T-cell (primary cell): ENCODE measurements around the gene ZFAND3. TPM values are rescaled to one million over a fixed set of nuclear protein-coding genes. Genes with fewer than 3 reads are reported as not detected.

Experiments used
- ATAC-seq, 4 experiments: fragments of 200-7000 bp in 3 of 4; fragments of 150-1000 bp in 1 of 4; cut with Tn5 transposase; replicated peaks in 1 of 4; 1 replicate in 3 of 4; 2 replicates in 1 of 4; pipeline ENCODE4 v1.10.0; 2021; ENCODE audit warnings: moderate library complexity in 3 of 4, mild to moderate bottlenecking in 2 of 4, moderate number of reproducible peaks in 1 of 4
- CTCF ChIA-PET, 2 donors: fragments of 300-600 bp; sonication (Branson Sonifier 250); formaldehyde crosslinking; loops; one replicate each; lab custom pipeline; 2022; ENCODE audit warnings: antibody characterized with exemption in 2 of 2; lab: Charles Lee
- POLR2A ChIA-PET, 2 donors: fragments of 300-600 bp; sonication (Branson Sonifier 250); formaldehyde crosslinking; loops; one replicate each; lab custom pipeline; 2022; ENCODE audit warnings: antibody characterized with exemption in 2 of 2; lab: Charles Lee
- DNase-seq, 35 experiments: peaks; one replicate each; pipeline versions ENCODE4 v3.0.0 to v3.0.0-alpha.2; 2013 to 2023
- H3K27ac ChIP-seq: one replicate; pipeline ENCODE4 v1.5.1; 2013; ENCODE audit warnings: low read length
- H3K27me3 ChIP-seq, 2 experiments: replicated peaks in 1 of 2; 1 replicate in 1 of 2; 2 replicates in 1 of 2; pipeline versions ENCODE4 v1.6.1 to v1.7.0; 2013; ENCODE audit warnings: low read length in 1 of 2, mixed read lengths in 1 of 2; ENCODE audit not compliant: control insufficient read depth in 2 of 2, insufficient read depth in 2 of 2; ENCODE audit errors: extremely low read depth in 1 of 2
- H3K36me3 ChIP-seq, 2 donors: 1 replicate in 1 of 2; 2 replicates in 1 of 2; pipeline versions ENCODE4 v1.6.1 to v1.7.0; 2013; ENCODE audit warnings: low read length in 1 of 2; ENCODE audit not compliant: control insufficient read depth in 2 of 2, insufficient read depth in 1 of 2; ENCODE audit errors: extremely low read depth in 1 of 2
- H3K4me1 ChIP-seq, 2 experiments: 1 replicate in 1 of 2; 2 replicates in 1 of 2; pipeline versions ENCODE4 v1.6.1 to v1.7.0; 2013; ENCODE audit warnings: low read length in 2 of 2, mixed read lengths in 1 of 2; ENCODE audit not compliant: insufficient read depth in 2 of 2, control insufficient read depth in 1 of 2; ENCODE audit errors: extremely low read depth in 1 of 2
- H3K4me3 ChIP-seq, 2 donors: 1 replicate in 1 of 2; 2 replicates in 1 of 2; pipeline versions ENCODE4 v1.5.1 to v1.7.0; 2013; ENCODE audit warnings: mild to moderate bottlenecking in 2 of 2, low read length in 1 of 2, moderate library complexity in 1 of 2; ENCODE audit not compliant: control insufficient read depth in 1 of 2; ENCODE audit errors: extremely low read depth in 1 of 2
- H3K9me3 ChIP-seq: 2 replicates; pipeline ENCODE4 v1.7.0; 2013
- H3K27ac Mint-ChIP-seq, 2 donors: one replicate each; pipeline ENCODE4 v1.8.0; 2020 to 2021; ENCODE audit warnings: mild to moderate bottlenecking in 2 of 2, mixed read lengths in 2 of 2
- H3K27me3 Mint-ChIP-seq, 2 donors: one replicate each; pipeline ENCODE4 v1.8.0; 2021 to 2022; ENCODE audit warnings: mixed read lengths in 2 of 2
- H3K36me3 Mint-ChIP-seq: one replicate; pipeline ENCODE4 v1.8.0; 2021; ENCODE audit warnings: mixed read lengths
- H3K4me1 Mint-ChIP-seq, 3 donors: one replicate each; pipeline ENCODE4 v1.8.0; 2020 to 2022; ENCODE audit warnings: mixed read lengths in 3 of 3, mild to moderate bottlenecking in 1 of 3
- H3K4me3 Mint-ChIP-seq, 3 donors: one replicate each; pipeline ENCODE4 v1.8.0; 2020 to 2022; ENCODE audit warnings: mild to moderate bottlenecking in 3 of 3, mixed read lengths in 3 of 3, moderate library complexity in 3 of 3
- H3K9me3 Mint-ChIP-seq, 3 donors: one replicate each; pipeline ENCODE4 v1.8.0; 2020 to 2022; ENCODE audit warnings: mixed read lengths in 3 of 3
- WGBS: methylation state at CpG from one replicate; pipeline ENCODE4 v1.1.5; 2013; ENCODE audit warnings: missing lambda C conversion rate; ENCODE audit not compliant: insufficient coverage; 5-methylcytosine and 5-hydroxymethylcytosine counted together
- total RNA-seq, 35 experiments: library from RNA in 6 of 35; stranded (reverse) in 6 of 35; fragments of 120-200 nt in 1 of 35; gene quantifications; one replicate each; pipeline versions ENCODE4 v1.2.1 to v1.2.4 and lab custom pipeline; 2013 to 2026

ZFAND3 gene
- total RNA-seq, 5 donors from 2014 or later (not counting 1 experiment from before 2014, with no cell fraction given): 35.6 to 59.3 (median 36.4) TPM

DNA sequence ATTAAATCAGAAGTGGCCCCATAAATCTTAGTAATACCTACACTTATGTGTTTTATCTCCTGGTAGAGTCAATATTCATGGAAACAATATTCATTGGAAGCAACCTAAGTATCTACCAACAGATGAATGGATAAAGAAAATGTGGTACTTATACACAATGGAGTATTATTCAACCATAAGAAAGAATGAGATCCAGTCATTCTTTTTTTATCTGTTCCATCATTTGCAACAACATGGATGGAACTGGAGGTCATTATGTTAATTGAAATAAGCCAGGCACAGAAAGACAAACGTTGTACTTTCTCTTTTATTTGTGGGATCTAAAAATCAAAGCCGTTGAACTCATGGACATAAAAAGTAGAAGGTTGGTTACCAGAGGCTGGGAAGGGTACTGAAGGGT lies 268.5 kb downstream of the ZFAND3 start:
- H3K4me1 ChIP-seq: no peaks in the 10 kb centered on the region
- DNase-seq (no peak), ATAC-seq (no peak)
- Mint-ChIP-seq H3K4me3 (no peak overlapping the region), H3K27ac (no peak overlapping the region), H3K36me3 (peaks cover 50% of the 10 kb centered on the region), H3K9me3 (no peaks in the 10 kb centered on the region), H3K27me3 (no peaks in the 10 kb centered on the region), H3K4me1 (peaks cover 7 to 16% (median 8%) of the 10 kb centered on the region in 3 donors)
- no peaks in the 10 kb centered on the region for H3K27me3 ChIP-seq
- H3K4me3 ChIP-seq: no peak overlapping the region
- ChIA-PET POLR2A (no interaction called here), CTCF (no interaction called here)
- no peak overlapping the region for H3K27ac ChIP-seq
- no peaks in the 10 kb centered on the region for H3K9me3 ChIP-seq
- 83% methylated on average over 1 of the region's 2 CpGs for WGBS
- peaks cover 0 to 13% of the 10 kb centered on the region in 2 donors for H3K36me3 ChIP-seq

DNA sequence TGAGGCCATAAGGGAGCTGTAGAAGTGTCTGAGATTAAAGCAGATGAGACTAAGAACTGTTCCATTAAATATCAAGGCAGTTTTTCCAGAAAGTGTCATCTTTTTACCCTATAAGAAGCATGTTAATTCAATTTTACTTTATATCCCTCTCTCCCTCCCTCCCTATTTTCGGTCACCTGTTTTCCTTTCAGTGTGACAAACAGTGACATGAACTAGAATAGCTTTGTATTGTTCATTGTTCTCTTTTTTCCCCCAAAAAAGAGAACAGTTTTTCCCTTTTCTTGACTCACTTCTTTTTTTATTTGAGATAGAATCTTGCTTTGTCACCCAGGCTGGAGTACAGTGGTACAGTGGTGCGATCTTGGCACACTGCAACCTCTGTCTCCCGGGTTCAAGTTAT lies 269.3 kb downstream of the ZFAND3 start:
- Histone ChIP-seq H3K27ac (no peak overlapping the region), H3K4me3 (no peak overlapping the region), H3K4me1 (no peaks in the 10 kb centered on the region), H3K36me3 (peaks cover 0 to 7% of the 10 kb centered on the region in 2 donors), H3K9me3 (no peaks in the 10 kb centered on the region), H3K27me3 (no peaks in the 10 kb centered on the region)
- POLR2A ChIA-PET: no interaction called here
- no CpG with 5 or more reads among the region's 3 CpGs for WGBS
- Mint-ChIP-seq H3K36me3 (peaks cover 44% of the 10 kb centered on the region), H3K4me3 (no peak overlapping the region), H3K27ac (no peak overlapping the region), H3K9me3 (no peaks in the 10 kb centered on the region), H3K27me3 (no peaks in the 10 kb centered on the region), H3K4me1 (peaks cover 7 to 16% (median 8%) of the 10 kb centered on the region in 3 donors)
- DNase-seq: no peak
- ATAC-seq: no peak
- CTCF ChIA-PET: no interaction called here

DNA sequence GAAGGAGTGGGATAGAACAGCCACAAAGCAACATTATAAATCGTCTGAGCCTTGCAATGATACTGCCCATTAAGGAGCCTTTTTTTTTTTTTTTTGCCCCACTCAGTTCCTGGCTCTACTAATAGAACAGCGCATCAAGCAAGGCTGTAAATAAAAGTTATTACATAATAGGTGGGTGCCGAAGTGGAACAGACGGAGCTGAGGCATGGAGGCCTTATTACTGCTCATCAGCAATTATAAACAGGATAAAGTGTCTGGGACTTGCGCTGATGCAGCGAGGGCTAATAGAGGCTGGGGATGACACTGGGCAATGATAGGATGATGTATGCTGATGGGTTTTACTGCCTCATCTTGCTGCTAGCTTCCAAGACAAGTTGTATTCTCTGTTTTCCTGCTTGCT lies 272.1 kb downstream of the ZFAND3 start:
- Histone ChIP-seq H3K27ac (no peak overlapping the region), H3K4me3 (no peak overlapping the region), H3K9me3 (no peaks in the 10 kb centered on the region), H3K4me1 (no peaks in the 10 kb centered on the region), H3K27me3 (no peaks in the 10 kb centered on the region), H3K36me3 (no peaks in the 10 kb centered on the region)
- POLR2A ChIA-PET: no interaction called here
- H3K9me3 Mint-ChIP-seq: no peaks in the 10 kb centered on the region
- 100% methylated on average over 1 of the region's 6 CpGs for WGBS
- H3K27me3 Mint-ChIP-seq: no peaks in the 10 kb centered on the region
- DNase-seq (no peak), ATAC-seq (no peak)
- H3K27ac Mint-ChIP-seq: no peak overlapping the region
- CTCF ChIA-PET: no interaction called here
- H3K4me1 Mint-ChIP-seq: peaks cover 11 to 18% (median 15%) of the 10 kb centered on the region in 3 donors
- H3K4me3 Mint-ChIP-seq: no peak overlapping the region
- peaks cover 24% of the 10 kb centered on the region for H3K36me3 Mint-ChIP-seq

DNA sequence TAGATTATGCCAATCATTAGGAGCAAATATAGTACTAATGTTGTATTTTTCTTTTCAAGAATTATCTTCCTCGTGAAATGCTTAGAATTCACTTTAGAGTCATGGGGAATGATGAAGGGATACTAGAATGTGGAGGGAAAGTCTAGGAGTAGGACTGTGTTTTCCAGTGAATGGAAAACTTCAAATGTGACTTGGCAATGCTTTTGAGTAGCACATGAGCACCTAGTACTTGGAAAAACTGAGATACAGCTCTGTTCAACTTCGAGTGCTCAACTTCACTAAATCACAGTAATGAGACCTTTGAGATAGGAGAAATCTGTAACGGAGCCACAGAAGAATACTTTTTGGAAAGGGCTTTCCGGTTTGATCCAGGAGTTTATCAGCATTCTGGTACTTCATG lies 272.9 kb downstream of the ZFAND3 start:
- ChIA-PET CTCF (no interaction called here), POLR2A (interaction anchor here in 1 of 2 donors (0.7 kb wide), 1 partner anchor 274 kb away, joined by 3 read pairs; no protein-coding TSS in a partner anchor)
- H3K4me3 ChIP-seq: no peak overlapping the region
- no peaks in the 10 kb centered on the region for H3K4me1 ChIP-seq
- no peaks in the 10 kb centered on the region for H3K27me3 ChIP-seq
- peaks cover 18% of the 10 kb centered on the region for H3K36me3 Mint-ChIP-seq
- no peak for DNase-seq
- H3K9me3 Mint-ChIP-seq: no peaks in the 10 kb centered on the region
- no peak for ATAC-seq
- no peak overlapping the region for H3K4me3 Mint-ChIP-seq
- H3K4me1 Mint-ChIP-seq: peaks cover 14 to 17% (median 15%) of the 10 kb centered on the region in 3 donors
- no peaks in the 10 kb centered on the region for H3K36me3 ChIP-seq
- H3K9me3 ChIP-seq: no peaks in the 10 kb centered on the region
- WGBS: no CpG with 5 or more reads among the region's 4 CpGs
- no peaks in the 10 kb centered on the region for H3K27me3 Mint-ChIP-seq
- no peak overlapping the region for H3K27ac ChIP-seq
- no peak overlapping the region for H3K27ac Mint-ChIP-seq

DNA sequence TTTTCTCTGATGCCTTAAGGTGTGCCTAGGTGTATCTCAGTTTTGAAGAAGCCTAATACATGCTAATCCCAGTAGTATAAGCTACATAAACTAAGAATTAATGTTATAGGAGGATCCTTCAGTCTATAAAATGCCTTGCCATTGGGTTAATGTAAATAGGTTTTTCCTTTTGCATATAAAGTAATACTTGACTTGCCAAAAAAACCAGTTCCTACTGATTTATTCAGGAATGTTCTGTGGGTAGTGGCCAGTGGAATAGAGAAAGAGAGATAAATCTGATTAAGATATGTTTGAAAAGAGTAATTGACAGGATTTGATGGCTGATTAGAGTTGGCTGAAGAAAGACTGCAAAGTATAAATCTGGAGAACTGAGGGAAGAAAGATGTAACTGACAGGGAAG lies 273.4 kb downstream of the ZFAND3 start:
- H3K4me3 Mint-ChIP-seq: no peak overlapping the region
- ATAC-seq: no peak
- POLR2A ChIA-PET: no interaction called here

DNA sequence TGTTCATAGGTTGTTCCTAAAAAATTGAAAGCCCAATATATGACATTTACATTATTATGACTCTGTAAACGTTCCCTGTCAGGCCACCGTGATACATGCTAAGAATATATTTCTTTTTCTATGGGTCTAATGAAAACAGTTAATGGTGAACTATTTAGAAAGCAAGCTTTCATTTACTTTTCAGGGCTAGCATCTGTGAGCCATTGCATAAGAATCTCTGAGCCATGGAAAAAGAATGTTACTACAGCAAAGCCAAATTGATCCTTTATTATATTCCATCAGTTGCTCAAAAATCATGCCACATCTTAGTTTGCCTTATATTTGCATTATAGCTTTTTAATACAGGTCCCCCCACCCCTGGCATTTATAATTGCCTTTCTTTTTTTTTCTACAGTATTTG lies 275.5 kb downstream of the ZFAND3 start:
- H3K27me3 Mint-ChIP-seq: no peaks in the 10 kb centered on the region
- POLR2A ChIA-PET: no interaction called here
- no peak for DNase-seq
- Histone ChIP-seq H3K36me3 (no peaks in the 10 kb centered on the region), H3K4me3 (no peak overlapping the region), H3K27ac (no peak overlapping the region), H3K27me3 (no peaks in the 10 kb centered on the region), H3K9me3 (no peaks in the 10 kb centered on the region), H3K4me1 (no peaks in the 10 kb centered on the region)
- no peaks in the 10 kb centered on the region for H3K9me3 Mint-ChIP-seq
- no peak overlapping the region for H3K27ac Mint-ChIP-seq
- H3K4me1 Mint-ChIP-seq: peaks cover 11 to 21% (median 15%) of the 10 kb centered on the region in 3 donors
- no peak overlapping the region for H3K4me3 Mint-ChIP-seq
- peaks cover 15% of the 10 kb centered on the region for H3K36me3 Mint-ChIP-seq
- CTCF ChIA-PET: no interaction called here
- WGBS: 100% methylated on average over 1 of the region's 2 CpGs
- no peak for ATAC-seq

More for the DNA sequence above, 273.4 kb downstream of the ZFAND3 start:
- H3K27ac Mint-ChIP-seq: no peak overlapping the region
- H3K27me3 ChIP-seq: no peaks in the 10 kb centered on the region
- CTCF ChIA-PET: no interaction called here
- no peaks in the 10 kb centered on the region for H3K27me3 Mint-ChIP-seq
- peaks cover 16% of the 10 kb centered on the region for H3K36me3 Mint-ChIP-seq
- H3K4me1 ChIP-seq: no peaks in the 10 kb centered on the region
- no peak overlapping the region for H3K27ac ChIP-seq
- no peak for DNase-seq
- H3K9me3 ChIP-seq: no peaks in the 10 kb centered on the region
- no peaks in the 10 kb centered on the region for H3K9me3 Mint-ChIP-seq
- peaks cover 15 to 19% (median 17%) of the 10 kb centered on the region in 3 donors for H3K4me1 Mint-ChIP-seq
- no peak overlapping the region for H3K4me3 ChIP-seq
- H3K36me3 ChIP-seq: no peaks in the 10 kb centered on the region

DNA sequence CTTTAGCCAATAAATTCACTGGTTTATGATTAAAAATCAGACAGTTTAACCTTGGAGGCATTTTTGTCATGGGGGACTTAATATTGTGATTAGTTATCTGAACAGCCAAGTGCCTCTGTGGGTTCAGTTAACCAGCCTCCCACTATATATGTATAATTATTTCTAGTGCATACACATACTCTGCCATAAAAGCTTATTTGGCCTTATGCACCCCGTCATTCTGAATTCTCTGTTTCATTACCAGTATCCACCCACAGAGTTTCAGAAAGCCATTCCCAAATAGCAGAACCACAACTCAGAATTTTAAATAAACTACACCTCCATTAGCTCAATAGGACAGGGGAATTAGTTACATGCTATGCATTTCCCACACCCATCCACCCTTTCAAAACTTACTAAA lies 279.7 kb downstream of the ZFAND3 start:
- CTCF ChIA-PET: no interaction called here
- no peak for ATAC-seq
- DNase-seq: no peak
- H3K9me3 Mint-ChIP-seq: no peaks in the 10 kb centered on the region
- peaks cover 30% of the 10 kb centered on the region for H3K36me3 Mint-ChIP-seq
- H3K27me3 Mint-ChIP-seq: no peaks in the 10 kb centered on the region
- no peaks in the 10 kb centered on the region for H3K27me3 ChIP-seq
- WGBS: 80% methylated on average over 1 of the region's 1 CpG
- no peak overlapping the region for H3K4me3 Mint-ChIP-seq
- H3K36me3 ChIP-seq: peaks cover 0 to 2% of the 10 kb centered on the region in 2 donors
- no peak overlapping the region for H3K4me3 ChIP-seq
- peaks cover 11 to 17% (median 15%) of the 10 kb centered on the region in 3 donors for H3K4me1 Mint-ChIP-seq
- H3K9me3 ChIP-seq: no peaks in the 10 kb centered on the region
- POLR2A ChIA-PET: no interaction called here
- H3K27ac Mint-ChIP-seq: no peak overlapping the region
- H3K27ac ChIP-seq: no peak overlapping the region
- H3K4me1 ChIP-seq: no peaks in the 10 kb centered on the region
